HL-60 (cell line): Measurements from ENCODE around the gene DHCR24.

ENCODE experiments used
- CTCF ChIP-seq: IDR thresholded peaks from one replicate; pipeline ENCODE4 v1.5.1; 2011; ENCODE audit warnings: low read length, control low read depth, inconsistent platforms; ENCODE audit not compliant: insufficient read depth
- POLR2AphosphoS5 ChIP-seq: IDR thresholded peaks from 2 replicates; pipeline ENCODE4 v1.6.1; 2012; ENCODE audit warnings: low read depth
- SPI1 ChIP-seq: IDR thresholded peaks from 2 replicates; pipeline ENCODE4 v1.6.1; 2012; ENCODE audit warnings: low read depth, mild to moderate bottlenecking, borderline replicate concordance

- no peak for TF ChIP-seq POLR2AphosphoS5
- TF ChIP-seq CTCF, result no peak
- no peak for TF ChIP-seq SPI1
These were observed 7.1 kb downstream of the DHCR24 start for GRCh38 chr1:54879872-54880271.
